Measurements from ENCODE around the gene DPH1. TPM values are rescaled to one million over a fixed set of nuclear protein-coding genes. Genes with fewer than 3 reads are reported as not detected.

DPH1 gene
- 45.2 TPM in 2 replicates for total RNA-seq (2014; rRNA removed; shearing (Covaris generic))

DNA sequence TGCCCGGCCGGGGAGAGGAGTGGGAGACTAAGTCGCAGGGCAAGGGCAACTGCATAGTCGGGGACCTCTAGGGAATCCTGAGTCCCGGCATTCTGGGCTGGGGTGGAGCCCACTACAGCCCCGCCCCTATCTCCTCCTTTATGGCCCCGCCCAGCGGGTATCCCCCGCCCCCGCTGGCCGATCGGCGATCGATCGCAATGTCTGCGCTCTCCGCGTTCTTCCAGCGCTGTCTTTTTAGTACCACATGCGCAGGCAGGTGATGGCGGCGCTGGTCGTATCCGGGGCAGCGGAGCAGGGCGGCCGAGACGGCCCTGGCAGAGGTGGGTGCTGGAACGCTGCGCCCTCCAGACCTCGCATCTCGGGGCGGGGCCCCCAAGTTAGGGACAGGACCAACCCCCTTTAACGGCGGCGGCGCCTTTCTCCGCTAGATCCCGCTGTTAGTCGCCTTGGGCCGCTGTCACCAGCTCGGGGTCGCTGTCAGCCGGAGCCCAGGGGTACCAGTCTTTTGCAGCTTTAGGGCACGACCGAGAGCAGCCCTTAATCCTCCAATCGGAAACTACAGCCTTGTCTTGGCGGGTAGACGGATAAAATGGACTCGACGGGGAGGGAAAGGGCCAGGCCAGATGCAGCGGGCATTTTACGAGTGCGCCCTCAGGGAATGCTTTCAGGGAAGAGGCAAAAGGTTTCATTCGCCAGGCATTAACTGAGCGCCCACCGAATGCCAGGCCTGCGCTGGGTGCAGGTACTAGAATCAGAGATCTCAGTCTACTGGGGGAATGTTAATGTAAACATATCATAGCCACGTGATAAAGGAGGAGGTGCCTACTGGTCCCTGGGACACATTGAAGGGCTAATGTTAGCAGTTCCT lies at the start of gene DPH1:
DPH1 (plus strand) TSS at position 243 of the 868 bp plus-strand sequence; CDS start at position 260, 17 bp downstream.
- peak; percentile 92 for DNase-seq (ENCODE audit: low read depth)

GRCh38 chr17:1980665-1981250 lies 49.2 kb upstream of the DPH1 start:
- DNase-seq (ENCODE audit: low read depth): no peak

- peak; percentile 64 for DNase-seq (ENCODE audit: low read depth)
These were observed 47.1 kb upstream of the DPH1 start for GRCh38 chr17:1982793-1983366.

DNA sequence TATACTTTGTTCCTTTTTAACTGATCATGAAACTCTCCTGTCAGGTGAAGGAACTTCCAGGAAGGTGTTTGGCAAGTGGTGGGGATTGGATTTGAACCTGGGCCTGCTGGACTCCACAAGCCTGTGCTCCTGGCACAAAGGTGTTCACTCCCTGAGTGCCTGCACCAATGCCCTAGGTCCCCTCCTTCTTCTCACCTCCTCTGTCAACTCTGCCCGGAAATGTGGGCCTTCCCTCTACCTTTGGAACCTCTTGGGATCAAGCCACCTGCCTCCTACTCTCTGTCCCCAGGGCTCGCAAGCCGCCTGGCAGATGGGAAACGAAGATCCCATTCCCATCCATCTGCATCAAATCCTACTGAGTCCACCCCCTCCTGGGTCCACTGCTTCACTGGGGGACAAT lies 44.9 kb upstream of the DPH1 start:
- no peak for DNase-seq (ENCODE audit: low read depth)

- no peak for DNase-seq (ENCODE audit: low read depth)
These were observed 44.3 kb upstream of the DPH1 start for GRCh38 chr17:1985686-1986085.

GRCh38 chr17:1986783-1987451 lies 43.0 kb upstream of the DPH1 start:
- DNase-seq (ENCODE audit: low read depth): no peak

GRCh38 chr17:1989135-1989534 lies 40.8 kb upstream of the DPH1 start:
- DNase-seq (ENCODE audit: low read depth): peak; percentile 90

- DNase-seq (ENCODE audit: low read depth): no peak
These were observed 37.4 kb upstream of the DPH1 start for GRCh38 chr17:1992541-1992940.

GRCh38 chr17:1994707-1995106 lies 35.2 kb upstream of the DPH1 start:
- no peak for DNase-seq (ENCODE audit: low read depth)

- DNase-seq (ENCODE audit: low read depth): no peak
These were observed 34.5 kb upstream of the DPH1 start for GRCh38 chr17:1995321-1995892.

DNA sequence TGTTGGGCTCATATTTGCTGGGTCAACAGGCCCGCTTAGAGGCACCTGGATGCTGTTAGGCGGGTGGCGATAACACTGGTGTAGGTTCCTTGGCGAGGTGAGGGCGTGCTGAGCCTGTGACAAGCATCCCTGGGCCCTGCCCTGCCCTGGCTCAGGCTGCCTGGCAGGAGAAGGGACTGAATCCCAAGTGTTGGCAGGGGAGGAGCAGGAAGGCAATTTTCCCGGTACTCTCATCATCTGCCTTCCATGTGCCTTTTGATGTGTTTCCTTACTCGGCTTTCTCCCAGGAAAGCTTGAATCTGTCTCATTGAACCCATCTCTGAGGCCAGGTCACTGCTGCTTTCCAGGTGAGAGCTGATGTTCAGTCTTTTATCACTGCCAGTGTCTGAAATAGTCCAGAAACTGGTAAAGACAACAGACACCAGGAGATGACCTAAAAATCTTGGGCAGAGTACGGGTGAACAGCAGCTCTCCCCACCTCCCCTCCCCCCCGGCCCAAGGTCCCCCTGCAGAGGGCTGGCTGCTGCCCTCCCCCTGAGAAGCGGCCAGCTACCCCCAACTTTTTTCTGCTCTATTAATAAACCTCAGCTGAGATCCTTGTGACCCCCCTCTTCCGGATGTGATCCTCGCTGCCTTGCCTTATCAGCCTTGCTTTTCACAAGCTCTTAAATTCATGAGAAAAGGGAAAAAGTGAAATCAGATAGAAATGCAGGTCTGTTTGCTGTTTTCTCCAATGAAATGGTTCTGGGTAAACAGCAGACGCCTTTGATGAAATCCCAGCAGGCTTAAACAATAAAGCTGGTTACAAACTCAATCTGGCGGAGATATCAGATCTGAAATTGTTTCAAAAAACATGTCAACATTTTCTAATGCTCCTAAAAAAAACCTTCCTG lies 33.8 kb upstream of the DPH1 start:
- no peak for DNase-seq (ENCODE audit: low read depth)

- no peak for DNase-seq (ENCODE audit: low read depth)
These were observed 33.1 kb upstream of the DPH1 start for GRCh38 chr17:1996800-1997288.

GRCh38 chr17:1997289-1997926 lies 32.5 kb upstream of the DPH1 start:
- DNase-seq (ENCODE audit: low read depth): no peak

DNA sequence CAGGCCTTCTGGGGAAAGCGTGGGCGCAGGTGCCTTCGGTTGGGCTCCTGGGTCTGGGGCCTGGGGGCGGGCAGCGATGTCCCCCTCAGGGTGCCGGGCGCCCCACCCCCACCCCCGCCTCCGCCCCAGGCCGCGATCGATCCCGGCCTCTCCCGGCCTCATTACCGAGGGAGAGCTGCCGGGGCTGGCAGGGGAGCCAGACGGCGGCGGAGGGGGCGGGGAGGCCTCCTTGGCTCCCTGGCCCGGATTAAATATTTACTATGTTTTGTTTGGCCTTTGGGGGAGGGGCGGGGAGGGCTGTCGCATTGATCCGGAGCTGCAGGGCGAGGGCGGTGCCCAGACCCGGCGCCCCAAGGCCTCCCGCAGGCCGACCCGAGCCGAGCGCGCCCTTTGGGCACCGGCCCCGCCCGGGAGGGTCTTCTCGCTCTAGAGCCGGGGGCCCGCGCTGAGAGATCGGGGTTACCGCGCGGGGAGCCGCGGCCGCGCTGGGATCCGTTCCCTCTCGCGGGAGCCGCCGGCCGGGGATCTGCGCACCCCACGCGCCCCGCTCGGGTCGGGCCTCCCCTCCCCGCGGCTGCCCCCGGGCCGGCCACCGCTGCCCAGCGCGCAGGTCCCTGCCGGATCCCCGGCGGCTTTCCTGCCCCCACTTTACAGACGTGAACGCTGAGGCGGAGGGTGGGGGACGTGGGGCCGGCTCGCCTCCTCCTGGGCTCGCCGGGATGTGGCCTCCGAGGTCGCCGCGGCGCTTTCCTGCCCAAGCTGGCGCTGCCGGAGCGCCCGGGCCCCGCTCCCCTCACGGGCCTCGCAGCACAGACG lies 31.8 kb upstream of the DPH1 start:
- no peak for DNase-seq (ENCODE audit: low read depth)

DNA sequence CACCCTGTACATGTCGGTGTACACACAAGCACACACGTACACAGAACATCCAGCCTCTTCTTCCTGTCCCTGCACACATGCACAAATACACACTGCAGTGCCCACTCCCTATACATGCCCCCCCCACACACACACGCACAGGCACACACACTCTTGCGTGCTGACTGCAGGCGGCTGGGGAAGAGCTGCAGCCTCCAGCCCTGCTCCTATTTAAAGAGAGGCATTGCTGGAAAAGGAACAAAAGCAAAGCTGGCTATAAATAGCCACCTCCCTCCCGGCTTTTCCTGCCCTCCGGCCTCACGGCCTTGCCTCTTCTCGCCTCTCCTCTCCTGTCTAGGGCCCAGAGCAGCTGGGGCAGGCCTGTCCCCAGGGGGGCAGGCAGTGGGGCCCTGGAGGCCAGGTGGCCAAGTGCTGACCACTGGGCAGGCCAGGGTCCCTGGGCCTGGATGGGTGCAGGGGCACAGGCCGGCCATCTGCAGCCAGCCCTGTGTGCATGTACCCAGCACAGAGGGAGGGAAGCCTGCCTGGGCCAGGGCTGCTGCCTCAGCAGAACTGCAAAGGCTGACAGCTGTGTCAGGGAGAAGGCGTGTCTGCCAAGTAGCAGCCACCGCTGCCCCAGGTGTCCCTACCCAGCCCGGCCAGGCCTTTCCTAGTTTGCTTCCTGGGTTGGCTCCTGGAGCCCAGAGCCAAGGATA lies 30.2 kb upstream of the DPH1 start:
- no peak for DNase-seq (ENCODE audit: low read depth)

- no peak for DNase-seq (ENCODE audit: low read depth)
These were observed 27.1 kb upstream of the DPH1 start for GRCh38 chr17:2002767-2003329.

DNA sequence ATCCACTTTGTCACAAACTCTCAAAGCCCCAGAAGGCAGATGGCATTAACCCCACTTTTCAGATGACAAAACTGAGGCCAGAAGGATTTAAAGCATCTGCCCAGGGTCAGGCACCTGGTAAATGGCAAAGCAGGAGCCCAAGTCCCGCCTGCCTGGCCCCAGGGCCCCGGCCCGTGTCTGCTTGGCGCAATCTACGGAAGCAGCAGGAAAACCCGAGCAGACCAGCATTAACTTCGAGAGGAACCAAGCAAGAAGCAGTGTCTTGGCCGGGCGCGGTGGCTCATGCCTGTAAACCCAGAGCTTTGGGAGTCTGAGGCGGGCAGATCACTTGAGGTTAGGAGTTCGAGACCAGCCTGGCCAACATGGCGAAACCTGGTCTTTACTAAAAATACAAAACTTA lies 26.4 kb upstream of the DPH1 start:
- no peak for DNase-seq (ENCODE audit: low read depth)

DNA sequence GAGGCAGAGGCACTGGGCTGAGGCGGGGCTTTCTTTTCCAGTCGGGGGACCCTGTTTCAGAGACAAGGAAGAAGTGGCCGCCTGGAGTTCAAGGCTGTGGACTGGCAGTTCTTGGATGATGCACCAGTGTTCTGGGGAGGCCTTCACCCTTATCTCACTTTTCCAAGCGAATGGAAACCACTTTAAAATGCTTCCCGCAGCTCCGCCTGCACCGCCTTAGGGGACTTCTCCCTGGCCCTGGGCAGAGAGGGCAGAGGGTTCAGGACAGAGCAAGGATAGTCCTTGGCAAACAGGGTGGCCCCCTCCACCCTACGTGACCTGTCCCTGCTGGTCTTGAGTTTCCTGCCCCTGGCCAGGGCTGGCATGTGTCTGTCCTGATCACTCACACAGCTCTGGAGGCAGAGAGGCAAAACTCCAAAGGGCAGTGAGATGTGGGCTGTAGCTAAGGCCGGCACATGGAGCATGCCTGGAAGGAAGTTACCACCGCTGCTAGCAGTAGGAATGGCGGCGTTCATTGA lies 25.5 kb upstream of the DPH1 start:
- no peak for DNase-seq (ENCODE audit: low read depth)

Measured in Daoy (cell line).